ENCODE data around the gene FNDC3B.

Gene FNDC3B

DNA sequence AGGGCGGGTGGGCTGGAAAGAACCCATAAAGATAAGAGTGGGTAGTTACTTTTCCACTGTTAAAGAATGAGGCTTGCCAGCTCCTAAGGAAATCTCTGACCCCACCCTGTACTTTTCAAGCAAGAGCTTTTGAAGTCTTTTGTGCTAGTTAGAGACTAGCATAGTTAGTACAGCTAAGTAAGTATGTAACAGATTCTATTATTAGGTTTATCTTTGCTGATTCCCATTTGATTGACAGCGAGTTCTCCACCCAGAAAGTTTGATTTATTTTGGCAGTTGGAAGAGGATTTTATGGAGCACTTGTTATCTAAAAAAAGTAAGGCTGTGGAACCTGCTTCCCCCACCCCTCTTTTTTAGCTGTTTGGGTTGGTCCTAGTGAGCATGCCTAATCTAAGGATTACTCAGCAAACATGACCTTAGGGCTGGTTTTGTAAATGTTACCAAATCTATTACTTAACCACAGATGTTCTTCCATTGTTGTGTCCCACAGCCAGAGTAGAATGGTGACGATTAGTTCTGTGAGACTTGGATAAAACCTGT is 57.6 kb downstream of the FNDC3B start:
- no peak for DNase-seq (ENCODE audit: low spot score)
- TF ChIP-seq, protein P1, sequence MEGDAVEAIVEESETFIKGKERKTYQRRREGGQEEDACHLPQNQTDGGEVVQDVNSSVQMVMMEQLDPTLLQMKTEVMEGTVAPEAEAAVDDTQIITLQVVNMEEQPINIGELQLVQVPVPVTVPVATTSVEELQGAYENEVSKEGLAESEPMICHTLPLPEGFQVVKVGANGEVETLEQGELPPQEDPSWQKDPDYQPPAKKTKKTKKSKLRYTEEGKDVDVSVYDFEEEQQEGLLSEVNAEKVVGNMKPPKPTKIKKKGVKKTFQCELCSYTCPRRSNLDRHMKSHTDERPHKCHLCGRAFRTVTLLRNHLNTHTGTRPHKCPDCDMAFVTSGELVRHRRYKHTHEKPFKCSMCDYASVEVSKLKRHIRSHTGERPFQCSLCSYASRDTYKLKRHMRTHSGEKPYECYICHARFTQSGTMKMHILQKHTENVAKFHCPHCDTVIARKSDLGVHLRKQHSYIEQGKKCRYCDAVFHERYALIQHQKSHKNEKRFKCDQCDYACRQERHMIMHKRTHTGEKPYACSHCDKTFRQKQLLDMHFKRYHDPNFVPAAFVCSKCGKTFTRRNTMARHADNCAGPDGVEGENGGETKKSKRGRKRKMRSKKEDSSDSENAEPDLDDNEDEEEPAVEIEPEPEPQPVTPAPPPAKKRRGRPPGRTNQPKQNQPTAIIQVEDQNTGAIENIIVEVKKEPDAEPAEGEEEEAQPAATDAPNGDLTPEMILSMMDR (IDR thresholded peaks at IDR 0.05; ENCODE audit: extremely low read depth, insufficient read depth, missing control alignments) = no peak
- in situ Hi-C loops (cut with MboI; ENCODE audit: low pct_unique_long_range_greater_than_20kb, low sequenced_read_pairs, unreplicated experiment) = no loop called here

DNA sequence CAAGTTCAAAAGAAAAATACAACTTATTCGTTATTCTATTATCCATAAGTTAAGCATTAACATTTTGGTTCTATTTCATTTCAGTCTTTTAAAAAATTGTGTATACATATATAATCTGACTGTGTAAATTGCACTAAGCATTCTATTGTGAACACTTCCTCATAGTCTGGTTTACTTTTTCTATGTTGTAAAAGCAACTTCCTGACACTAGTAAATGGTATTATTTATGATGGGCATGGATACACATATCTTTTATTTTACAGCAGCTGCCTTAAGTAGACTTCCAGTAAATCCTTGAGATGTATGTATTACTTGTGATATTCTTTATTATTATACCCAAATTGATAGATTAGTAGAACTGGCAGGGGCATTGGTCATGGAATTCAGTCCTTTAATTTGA is 58.2 kb downstream of the FNDC3B start:
- DNase-seq (ENCODE audit: low spot score) = no peak
- TF ChIP-seq, protein P1 (IDR thresholded peaks at IDR 0.05; ENCODE audit: extremely low read depth, insufficient read depth, missing control alignments) = no peak
- in situ Hi-C loops (cut with MboI; ENCODE audit: low pct_unique_long_range_greater_than_20kb, low sequenced_read_pairs, unreplicated experiment) = no loop called here

DNA sequence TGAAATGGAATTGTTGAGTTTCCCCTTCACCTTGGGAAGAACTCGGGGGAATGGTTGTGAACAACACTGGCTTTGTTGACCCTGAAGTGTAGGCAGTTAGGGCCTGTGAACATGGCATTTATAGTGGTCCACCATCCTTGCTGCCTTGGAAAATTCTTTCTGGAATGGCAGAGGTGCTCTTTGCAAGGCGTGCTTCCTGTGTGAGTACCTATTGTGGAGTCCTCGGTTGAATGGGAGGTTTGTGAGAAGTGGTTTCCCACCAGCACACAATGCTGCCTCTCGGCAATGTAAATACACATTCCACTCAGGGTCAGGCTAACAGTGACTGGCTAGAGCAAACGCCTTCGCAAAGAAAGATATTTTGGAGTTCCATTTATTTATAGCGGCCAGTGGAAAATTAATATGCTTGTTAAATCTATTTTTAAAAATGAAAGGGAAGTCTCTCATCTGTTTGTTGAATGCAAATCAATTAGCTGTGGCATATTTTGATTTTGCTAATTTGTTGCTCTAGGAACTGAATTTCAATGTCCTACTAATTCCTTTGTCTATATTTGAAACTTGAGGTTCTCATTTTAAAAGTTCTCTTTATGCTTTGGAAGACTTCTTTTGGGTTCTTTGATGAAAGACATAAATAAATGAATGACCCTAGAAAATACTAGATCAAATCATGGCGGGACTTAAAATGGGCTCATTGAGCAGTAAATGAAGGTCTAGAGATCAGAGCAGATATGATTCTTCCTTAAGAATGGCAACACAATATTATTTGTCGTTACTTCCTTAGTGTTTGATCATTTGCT is 59.5 kb downstream of the FNDC3B start:
- TF ChIP-seq, protein P1 (IDR thresholded peaks at IDR 0.05; ENCODE audit: extremely low read depth, insufficient read depth, missing control alignments) = no peak
- in situ Hi-C loops (cut with MboI; ENCODE audit: low pct_unique_long_range_greater_than_20kb, low sequenced_read_pairs, unreplicated experiment) = no loop called here
- no peak for DNase-seq (ENCODE audit: low spot score)

DNA sequence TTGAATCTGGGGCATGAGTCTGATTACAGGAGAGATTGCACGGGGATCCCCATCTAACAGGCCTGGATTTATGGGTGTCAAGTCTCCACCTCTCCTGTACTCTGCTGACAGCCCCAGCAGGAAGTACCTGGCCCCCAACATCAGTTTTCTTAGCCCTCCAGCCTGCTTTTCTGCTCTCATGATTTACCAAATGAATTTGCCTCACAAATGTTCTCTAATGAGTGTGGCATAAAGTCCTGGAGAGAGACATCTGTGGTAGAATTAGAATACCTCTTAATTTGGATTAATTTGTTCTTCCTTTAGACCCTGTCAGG is 60.1 kb downstream of the FNDC3B start:
- in situ Hi-C loops (cut with MboI; ENCODE audit: low pct_unique_long_range_greater_than_20kb, low sequenced_read_pairs, unreplicated experiment) = no loop called here
- no peak for DNase-seq (ENCODE audit: low spot score)
- TF ChIP-seq, protein P1 (IDR thresholded peaks at IDR 0.05; ENCODE audit: extremely low read depth, insufficient read depth, missing control alignments) = no peak

DNA sequence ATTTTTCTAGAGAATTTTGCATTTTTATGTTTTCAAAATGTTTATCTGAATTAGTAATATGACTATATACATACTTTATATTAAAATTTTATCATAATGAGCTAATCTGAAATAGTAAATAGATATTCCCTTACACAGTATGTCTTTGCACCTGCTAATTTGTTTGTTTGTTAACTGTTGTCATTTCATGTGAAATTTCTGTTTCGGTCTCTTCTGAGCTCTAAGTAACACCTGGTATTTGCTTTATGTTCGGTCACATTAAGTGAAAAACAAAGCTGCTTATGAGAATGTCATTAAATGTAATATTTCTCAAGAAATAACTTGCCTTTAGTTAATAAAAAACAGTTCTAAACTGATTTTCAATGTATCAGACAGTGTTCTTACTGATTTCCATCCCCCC is 61.1 kb downstream of the FNDC3B start:
- TF ChIP-seq, protein P1 (IDR thresholded peaks at IDR 0.05; ENCODE audit: extremely low read depth, insufficient read depth, missing control alignments) = no peak
- in situ Hi-C loops (cut with MboI; ENCODE audit: low pct_unique_long_range_greater_than_20kb, low sequenced_read_pairs, unreplicated experiment) = no loop called here
- DNase-seq (ENCODE audit: low spot score) = no peak

DNA sequence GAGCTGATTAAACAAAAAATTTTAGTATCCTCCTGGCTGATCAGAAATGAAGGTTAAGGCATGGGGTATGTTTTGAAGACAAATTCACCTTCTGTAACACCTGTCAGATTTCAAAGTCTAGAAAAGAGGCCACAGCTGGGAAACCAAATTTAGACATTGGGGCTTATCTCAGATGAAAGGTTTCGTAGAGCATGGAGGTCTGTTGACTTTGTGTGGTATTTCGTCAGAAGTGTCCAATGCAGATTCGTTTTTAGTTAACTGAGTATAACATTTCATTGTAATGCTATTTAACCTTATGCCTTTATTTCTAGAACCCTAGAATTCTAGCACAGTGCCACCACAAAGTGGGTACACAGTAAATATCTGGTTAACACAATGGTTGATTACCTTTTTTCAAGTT is 61.7 kb downstream of the FNDC3B start:
- DNase-seq (ENCODE audit: low spot score) = peak; percentile 25
- TF ChIP-seq, protein P1 (IDR thresholded peaks at IDR 0.05; ENCODE audit: extremely low read depth, insufficient read depth, missing control alignments) = no peak
- in situ Hi-C loops (cut with MboI; ENCODE audit: low pct_unique_long_range_greater_than_20kb, low sequenced_read_pairs, unreplicated experiment) = no loop called here

All from GM13977 (cell line).